ENCODE results near the gene EGF. TPM values are rescaled to one million over a fixed set of nuclear protein-coding genes. Genes with fewer than 3 reads are reported as not detected.

Gene EGF
- polyA plus RNA-seq, 1 donor from 2014 or later: not detected

DNA sequence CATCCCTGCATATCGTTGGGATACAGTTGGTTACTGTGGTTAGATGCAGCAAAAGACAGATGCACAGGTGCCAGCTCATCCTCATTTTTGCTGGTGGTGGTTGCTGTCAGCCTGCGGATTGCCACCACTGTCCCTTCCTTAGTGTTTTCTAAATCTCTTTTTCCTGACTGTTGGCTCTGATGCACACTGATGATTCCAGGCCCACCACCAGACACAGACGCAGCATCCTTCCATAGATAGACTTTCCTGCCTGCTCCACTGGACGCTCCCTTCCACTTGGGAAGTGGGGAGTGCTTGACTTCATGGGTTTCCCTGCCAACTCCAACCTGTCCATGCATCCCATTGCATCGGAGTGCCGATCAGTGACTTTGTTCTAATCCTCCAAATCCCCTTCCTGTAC lies 101.5 kb downstream of the EGF start:
- no peaks in the 10 kb centered on the region for H3K36me3 ChIP-seq (ENCODE audit: insufficient read depth, low read length)
- H3K9me2 ChIP-seq (ENCODE audit: insufficient read depth, low read length): no peaks in the 10 kb centered on the region
- H3F3A ChIP-seq (ENCODE audit: insufficient read depth, low read length, poor library complexity, severe bottlenecking): no peaks in the 10 kb centered on the region
- H3K9ac ChIP-seq (ENCODE audit: low read length): no peak overlapping the region
- H4K20me1 ChIP-seq (ENCODE audit: insufficient read depth): no peaks in the 10 kb centered on the region
- no peaks in the 10 kb centered on the region for H3K79me2 ChIP-seq (replicated peaks; ENCODE audit: insufficient read depth, low read length)
- TF ChIP-seq TAF1 (IDR thresholded peaks at IDR 0.05; ENCODE audit: low read depth): no peak
- TF ChIP-seq POLR2AphosphoS5 (IDR thresholded peaks at IDR 0.05): no peak
- no peak for TF ChIP-seq RAD21 (conservative IDR thresholded peaks at IDR 0.05)
- TF ChIP-seq EZH2 (IDR thresholded peaks at IDR 0.05; ENCODE audit: borderline replicate concordance, insufficient read depth, low read length, poor library complexity, severe bottlenecking): no peak
- no peak for TF ChIP-seq REST (IDR thresholded peaks at IDR 0.05; ENCODE audit: borderline replicate concordance)
- TF ChIP-seq CTCF (IDR thresholded peaks at IDR 0.05; ENCODE audit: poor library complexity, severe bottlenecking): no peak
- TF ChIP-seq SMC3 (conservative IDR thresholded peaks at IDR 0.05; ENCODE audit: poor library complexity): no peak
- TF ChIP-seq MXI1 (conservative IDR thresholded peaks at IDR 0.05; ENCODE audit: poor library complexity, severe bottlenecking): no peak
- TF ChIP-seq EP300 (conservative IDR thresholded peaks at IDR 0.05; ENCODE audit: poor library complexity, severe bottlenecking): no peak
- H3K4me3 ChIP-seq (ENCODE audit: low read length): no peak overlapping the region
- no peak overlapping the region for H2AFZ ChIP-seq (ENCODE audit: low read depth, low read length)
- H3K27ac ChIP-seq (ENCODE audit: low read length): no peak overlapping the region
- H3K27me3 ChIP-seq (ENCODE audit: insufficient read depth, low read depth, low read length): no peaks in the 10 kb centered on the region
- H3K9me3 ChIP-seq (ENCODE audit: low read length): no peaks in the 10 kb centered on the region
- no peak overlapping the region for H3K4me2 ChIP-seq (ENCODE audit: low read length)

DNA sequence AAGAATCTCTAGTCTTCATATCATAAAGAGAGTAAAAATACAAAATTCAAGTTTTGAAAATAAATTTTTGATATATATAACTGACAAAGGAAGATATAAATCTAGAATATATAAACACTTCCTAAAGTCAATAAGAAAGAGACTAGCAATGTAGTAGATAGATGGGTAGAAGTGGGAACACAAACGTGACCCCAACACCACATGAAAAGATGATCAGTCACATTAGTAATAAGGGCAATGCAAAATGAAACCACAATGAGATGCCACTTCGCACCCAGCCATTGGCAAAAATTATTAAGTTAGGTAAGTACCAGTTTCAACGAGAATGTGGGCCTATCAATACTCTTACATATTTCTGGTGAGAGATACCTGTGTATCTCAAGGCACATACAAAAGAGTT lies 106.5 kb downstream of the EGF start:
- Histone ChIP-seq H3F3A (ENCODE audit: insufficient read depth, low read length, poor library complexity, severe bottlenecking) (no peaks in the 10 kb centered on the region), H3K4me3 (ENCODE audit: low read length) (no peak overlapping the region), H3K4me2 (ENCODE audit: low read length) (no peak overlapping the region), H3K79me2 (replicated peaks; ENCODE audit: insufficient read depth, low read length) (no peaks in the 10 kb centered on the region), H3K27ac (ENCODE audit: low read length) (no peak overlapping the region), H3K27me3 (ENCODE audit: insufficient read depth, low read depth, low read length) (no peaks in the 10 kb centered on the region), H3K36me3 (ENCODE audit: insufficient read depth, low read length) (no peaks in the 10 kb centered on the region), H2AFZ (ENCODE audit: low read depth, low read length) (no peak overlapping the region), H3K9ac (ENCODE audit: low read length) (no peak overlapping the region), H4K20me1 (ENCODE audit: insufficient read depth) (no peaks in the 10 kb centered on the region), H3K9me2 (ENCODE audit: insufficient read depth, low read length) (no peaks in the 10 kb centered on the region), H3K9me3 (ENCODE audit: low read length) (no peaks in the 10 kb centered on the region)
- TF ChIP-seq EZH2 (IDR thresholded peaks at IDR 0.05; ENCODE audit: borderline replicate concordance, insufficient read depth, low read length, poor library complexity, severe bottlenecking) (no peak), RAD21 (conservative IDR thresholded peaks at IDR 0.05) (no peak), EP300 (conservative IDR thresholded peaks at IDR 0.05; ENCODE audit: poor library complexity, severe bottlenecking) (no peak), MXI1 (conservative IDR thresholded peaks at IDR 0.05; ENCODE audit: poor library complexity, severe bottlenecking) (no peak), TAF1 (IDR thresholded peaks at IDR 0.05; ENCODE audit: low read depth) (no peak), CTCF (IDR thresholded peaks at IDR 0.05; ENCODE audit: poor library complexity, severe bottlenecking) (no peak), SMC3 (conservative IDR thresholded peaks at IDR 0.05; ENCODE audit: poor library complexity) (no peak), REST (IDR thresholded peaks at IDR 0.05; ENCODE audit: borderline replicate concordance) (no peak), POLR2AphosphoS5 (IDR thresholded peaks at IDR 0.05) (no peak)
